A549 (cell line): ENCODE results near the gene CYB561D2. TPM values are rescaled to one million over a fixed set of nuclear protein-coding genes. Genes with fewer than 3 reads are reported as not detected.

ENCODE experiments used
- ATAC-seq, 2 experiments: fragments of 200-7000 bp in 1 of 2; fragments of >200 bp in 1 of 2; cut with Nextera tagmentation in 1 of 2; cut with Tn5 transposase in 1 of 2; 3 replicates each; pipeline versions ENCODE4 v1.8.0 to v1.9.1; 2018 to 2020; ENCODE audit warnings: mild to moderate bottlenecking in 1 of 2, moderate library complexity in 1 of 2
- CTCF ChIA-PET: fragments of 300-600 bp; sonication (Branson Sonifier 250); formaldehyde crosslinking; extraction: SDS; loops from one replicate; lab custom pipeline; 2021; ENCODE audit warnings: antibody characterized with exemption, inconsistent platforms; lab: Yijun Ruan, JAX
- POLR2A ChIA-PET: fragments of 350-600 bp; formaldehyde crosslinking; extraction: SDS; loops from one replicate; lab custom pipeline; 2021; ENCODE audit warnings: antibody characterized with exemption, inconsistent platforms; lab: Yijun Ruan, JAX
- DNase-seq, 2 experiments: peaks; one replicate each; pipeline versions ENCODE4 v3.0.0 to v3.0.0-alpha.2; 2011 to 2016; ENCODE audit warnings: low read depth in 1 of 2, low spot score in 1 of 2
- FAIRE-seq: peaks from 2 replicates; lab custom pipeline; 2011; peaks lifted over from hg19 to GRCh38; lab: Jason Lieb, UNC
- H3K27ac ChIP-seq, 2 experiments: fragments of >200 bp; sonication (Bioruptor Twin); formaldehyde crosslinking; 3 replicates each; pipeline ENCODE4 v1.5.1; 2016 to 2017
- H3K4me1 ChIP-seq: fragments of >200 bp; sonication (Bioruptor Twin); formaldehyde crosslinking; 3 replicates; pipeline ENCODE4 v1.6.1; 2016
- H3K4me2 ChIP-seq: fragments of >200 bp; sonication (Bioruptor Twin); formaldehyde crosslinking; 3 replicates; pipeline ENCODE4 v1.6.1; 2016
- H3K4me3 ChIP-seq: fragments of >200 bp; sonication (Bioruptor Twin); formaldehyde crosslinking; 3 replicates; pipeline ENCODE4 v1.5.1; 2016
- H3K9me3 ChIP-seq: fragments of >200 bp; sonication (Bioruptor Twin); formaldehyde crosslinking; 3 replicates; pipeline ENCODE4 v1.6.1; 2016
- CBX8 ChIP-seq: fragments of 200-600 bp; sonication (generic); IDR thresholded peaks from 2 replicates; pipeline ENCODE4 v1.6.1; 2016
- CHD4 ChIP-seq: fragments of 200-600 bp; sonication (generic); IDR thresholded peaks from 2 replicates; pipeline ENCODE4 v1.6.1; 2016; ENCODE audit warnings: antibody characterized with exemption, mild to moderate bottlenecking, borderline replicate concordance
- E2F6 ChIP-seq: IDR thresholded peaks from 2 replicates; pipeline ENCODE4 v1.6.1; 2012; ENCODE audit warnings: low read depth, borderline replicate concordance
- ELK1 ChIP-seq: fragments of 150-350 bp; IDR thresholded peaks from 2 replicates; pipeline ENCODE4 v1.6.1; 2014; ENCODE audit warnings: low read depth, mild to moderate bottlenecking, low read length
- FOSB ChIP-seq: fragments of 250-450 bp; sonication (Bioruptor Pico); IDR thresholded peaks from 2 replicates; pipeline ENCODE4 v1.5.0; 2020; ENCODE audit warnings: mild to moderate bottlenecking, moderate library complexity
- HDAC2 ChIP-seq: fragments of 200-600 bp; sonication (generic); IDR thresholded peaks from 2 replicates; pipeline ENCODE4 v1.6.1; 2016
- HOXA7 ChIP-seq: fragments of 250-450 bp; sonication (Bioruptor Pico); IDR thresholded peaks from 2 replicates; pipeline ENCODE4 v1.5.0; 2020; ENCODE audit warnings: mild to moderate bottlenecking, moderate library complexity
- JUNB ChIP-seq: fragments of >200 bp; sonication (Bioruptor Twin); formaldehyde crosslinking; IDR thresholded peaks from 2 replicates; pipeline ENCODE4 v1.6.1; 2016
- MAZ ChIP-seq: fragments of 150-350 bp; IDR thresholded peaks from 2 replicates; pipeline ENCODE4 v1.6.1; 2014; ENCODE audit warnings: antibody characterized with exemption, low read depth, low read length, borderline replicate concordance
- MYC ChIP-seq: IDR thresholded peaks from 2 replicates; pipeline ENCODE4 v1.6.1; 2012; ENCODE audit warnings: mild to moderate bottlenecking, inconsistent platforms, low read length, improper control_type of control experiment, borderline replicate concordance
- NPAS2 ChIP-seq: fragments of 250-450 bp; sonication (Bioruptor Pico); IDR thresholded peaks from 2 replicates; pipeline ENCODE4 v1.8.0; 2022; ENCODE audit warnings: mild to moderate bottlenecking, moderate library complexity, borderline replicate concordance
- PBX3 ChIP-seq: IDR thresholded peaks from 2 replicates; pipeline ENCODE4 v1.6.1; 2012
- PHF8 ChIP-seq: fragments of 200-600 bp; sonication (generic); IDR thresholded peaks from 2 replicates; pipeline ENCODE4 v1.6.1; 2016; ENCODE audit warnings: low read depth, mild to moderate bottlenecking, antibody characterized with exemption, moderate library complexity, borderline replicate concordance
- RAD21 ChIP-seq, 2 experiments: fragments of >200 bp in 1 of 2; sonication (Bioruptor Twin) in 1 of 2; formaldehyde crosslinking in 1 of 2; IDR thresholded peaks in 1 of 2; conservative IDR thresholded peaks in 1 of 2; 2 replicates in 1 of 2; 3 replicates in 1 of 2; pipeline ENCODE4 v1.6.1; 2012 to 2018; ENCODE audit warnings: inconsistent platforms in 1 of 2
- RCOR1 ChIP-seq: fragments of 150-350 bp; IDR thresholded peaks from 2 replicates; pipeline ENCODE4 v1.6.1; 2014; ENCODE audit warnings: antibody characterized with exemption, low read length, low read depth
- WGBS: methylation state at CpG from one replicate; pipeline ENCODE4 v1.1.6; 2017; ENCODE audit errors: missing lambda C conversion rate; 5-methylcytosine and 5-hydroxymethylcytosine counted together
- polyA plus RNA-seq, 4 experiments: library from polyadenylated mRNA; depleted of rRNA in 3 of 4; stranded (reverse); fragments of >200 nt; fragmentation: RNase III in 1 of 4; extraction: RNeasy Plus Mini Kit Qiagen cat#74134 plus additional on column Dnase treatment in 1 of 4; gene quantifications; 2 replicates in 3 of 4; 3 replicates in 1 of 4; pipeline ENCODE4 v1.2.3, GENCODE V29; 2011 to 2017
- TF ChIP-seq, protein P1 (sequence below): fragments of 250-450 bp; sonication (Bioruptor Pico); IDR thresholded peaks from 2 replicates; pipeline ENCODE4 v1.5.0; 2021; ENCODE audit warnings: mild to moderate bottlenecking, moderate library complexity, borderline replicate concordance
- TF ChIP-seq, protein P2 (sequence below): fragments of 250-450 bp; sonication (Bioruptor Pico); IDR thresholded peaks from 2 replicates; pipeline ENCODE4 v1.5.0; 2020; ENCODE audit warnings: low read depth, mild to moderate bottlenecking, moderate library complexity

CYB561D2 gene
- polyA plus RNA-seq, 2 of the 4 experiments (the other 2 are of a cell fraction) = 14.4 to 17.7 TPM

DNA sequence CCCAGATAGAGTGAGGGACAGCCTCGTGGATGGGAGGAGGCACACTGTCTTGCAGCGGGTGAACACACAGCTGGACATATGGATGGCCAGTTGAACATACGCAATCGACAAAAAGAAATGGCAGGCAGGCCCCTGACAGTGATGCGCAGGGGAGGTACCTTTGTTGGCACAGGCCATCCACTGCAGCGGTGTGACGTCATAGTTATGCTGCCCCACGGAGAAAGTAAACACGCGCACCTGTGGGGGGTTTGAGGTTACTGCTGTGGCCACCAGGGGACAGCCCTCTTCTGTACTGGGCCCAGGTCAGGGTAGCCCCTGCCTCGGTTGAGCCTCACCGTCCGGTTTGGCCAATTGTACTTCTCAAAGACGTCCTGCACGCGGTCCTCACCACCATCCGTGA is 28.1 kb downstream of the CYB561D2 start:
- WGBS = 81% methylated on average over 17 of the region's 17 CpGs
- DNase-seq (no peak), FAIRE-seq (no peak), ATAC-seq (no peak)
- Histone ChIP-seq H3K27ac (no peak overlapping the region), H3K4me2 (no peak overlapping the region), H3K4me1 (no peaks in the 10 kb centered on the region), H3K9me3 (no peaks in the 10 kb centered on the region), H3K4me3 (no peak overlapping the region)
- TF ChIP-seq, protein P1, sequence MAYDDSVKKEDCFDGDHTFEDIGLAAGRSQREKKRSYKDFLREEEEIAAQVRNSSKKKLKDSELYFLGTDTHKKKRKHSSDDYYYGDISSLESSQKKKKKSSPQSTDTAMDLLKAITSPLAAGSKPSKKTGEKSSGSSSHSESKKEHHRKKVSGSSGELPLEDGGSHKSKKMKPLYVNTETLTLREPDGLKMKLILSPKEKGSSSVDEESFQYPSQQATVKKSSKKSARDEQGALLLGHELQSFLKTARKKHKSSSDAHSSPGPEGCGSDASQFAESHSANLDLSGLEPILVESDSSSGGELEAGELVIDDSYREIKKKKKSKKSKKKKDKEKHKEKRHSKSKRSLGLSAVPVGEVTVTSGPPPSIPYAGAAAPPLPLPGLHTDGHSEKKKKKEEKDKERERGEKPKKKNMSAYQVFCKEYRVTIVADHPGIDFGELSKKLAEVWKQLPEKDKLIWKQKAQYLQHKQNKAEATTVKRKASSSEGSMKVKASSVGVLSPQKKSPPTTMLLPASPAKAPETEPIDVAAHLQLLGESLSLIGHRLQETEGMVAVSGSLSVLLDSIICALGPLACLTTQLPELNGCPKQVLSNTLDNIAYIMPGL (CRISPR knock-in tag) = no peak
- TF ChIP-seq HOXA7 (CRISPR knock-in tag) (no peak), HDAC2 (no peak)
- POLR2A ChIA-PET = no interaction called here
- CTCF ChIA-PET = no interaction called here

DNA sequence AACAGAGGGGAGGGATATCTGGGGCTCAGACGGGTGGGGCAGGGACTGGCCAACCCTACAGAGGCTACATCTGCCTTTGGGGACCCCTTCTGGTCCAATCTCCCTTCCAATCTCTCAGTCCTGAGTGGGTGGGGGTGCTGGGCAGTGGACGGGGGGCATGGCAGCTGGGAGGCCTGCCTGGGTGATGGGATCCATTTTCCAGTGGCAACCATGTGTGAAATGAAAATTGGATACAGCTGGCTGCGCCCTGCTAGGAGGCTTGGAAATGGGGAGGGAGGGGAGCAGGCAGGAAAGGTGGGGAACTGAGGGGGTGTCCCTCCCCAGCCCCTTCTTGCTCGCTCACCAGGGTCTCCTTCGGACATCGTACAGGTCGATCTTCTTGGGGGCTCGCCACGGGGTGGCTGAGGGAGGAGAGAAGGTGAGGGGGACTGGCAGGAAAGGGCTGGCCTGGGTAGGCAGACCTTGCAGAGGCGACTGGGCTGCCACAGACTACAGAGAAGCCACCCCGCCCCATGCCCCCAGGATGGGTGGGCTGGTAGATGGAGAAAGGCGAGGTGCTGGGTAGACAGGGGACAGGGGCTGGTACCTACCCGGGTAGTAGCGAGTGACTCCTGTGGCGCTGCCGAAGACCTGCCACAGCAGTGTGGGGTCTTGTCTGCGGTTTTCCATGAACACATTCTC is 29.9 kb downstream of the CYB561D2 start:
- Histone ChIP-seq H3K4me3 (no peak overlapping the region), H3K4me2 (no peak overlapping the region), H3K4me1 (no peaks in the 10 kb centered on the region), H3K27ac (no peak overlapping the region)
- POLR2A ChIA-PET = no interaction called here
- FAIRE-seq (no peak), ATAC-seq (no peak)
- TF ChIP-seq MYC (no peak), MAZ (no peak), E2F6 (no peak), ELK1 (no peak), RCOR1 (no peak), FOSB (no peak), CBX8 (no peak), HDAC2 (no peak), NPAS2 (CRISPR knock-in tag) (no peak), PBX3 (no peak), CHD4 (no peak), RAD21 (conservative IDR thresholded peaks at IDR 0.05 in 1 of 2, IDR thresholded peaks at IDR 0.05 in 1 of 2) (no peak), JUNB (no peak), PHF8 (no peak)
- TF ChIP-seq, protein P2, sequence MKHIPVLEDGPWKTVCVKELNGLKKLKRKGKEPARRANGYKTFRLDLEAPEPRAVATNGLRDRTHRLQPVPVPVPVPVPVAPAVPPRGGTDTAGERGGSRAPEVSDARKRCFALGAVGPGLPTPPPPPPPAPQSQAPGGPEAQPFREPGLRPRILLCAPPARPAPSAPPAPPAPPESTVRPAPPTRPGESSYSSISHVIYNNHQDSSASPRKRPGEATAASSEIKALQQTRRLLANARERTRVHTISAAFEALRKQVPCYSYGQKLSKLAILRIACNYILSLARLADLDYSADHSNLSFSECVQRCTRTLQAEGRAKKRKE (CRISPR knock-in tag) = no peak
- TF ChIP-seq, protein P1 (CRISPR knock-in tag) = no peak
- TF ChIP-seq, all 56 proteins: peak for 0
- no peak for DNase-seq
- WGBS = 50% methylated on average over 15 of the region's 17 CpGs
- CTCF ChIA-PET = no interaction called here
- no peaks in the 10 kb centered on the region for H3K9me3 ChIP-seq
